Adrenal gland (tissue), 12 donors: ENCODE results near the gene AHNAK2. TPM values are rescaled to one million over a fixed set of nuclear protein-coding genes. Genes with fewer than 3 reads are reported as not detected.

Experiments
- DNase-seq, 7 donors: peaks; one replicate each; pipeline ENCODE4 v3.0.0-alpha.2; 2019 to 2020
- H3K27ac ChIP-seq, 5 donors: fragments of 200-600 bp; sonication (generic) in 4 of 5; 1 replicate in 3 of 5; 2 replicates in 2 of 5; pipeline versions ENCODE4 v1.5.1 to v1.8.0; 2016 to 2020; ENCODE audit warnings: mild to moderate bottlenecking in 1 of 5
- H3K27me3 ChIP-seq: fragments of 200-600 bp; 2 replicates; pipeline ENCODE4 v1.8.0; 2021
- H3K36me3 ChIP-seq, 2 donors: fragments of 200-600 bp; replicated peaks in 1 of 2; 1 replicate in 1 of 2; 2 replicates in 1 of 2; pipeline versions ENCODE4 v1.5.1 to v1.8.0; 2018 to 2022
- H3K4me1 ChIP-seq, 2 donors: fragments of 200-600 bp; replicated peaks in 1 of 2; 1 replicate in 1 of 2; 2 replicates in 1 of 2; pipeline versions ENCODE4 v1.5.1 to v1.8.0; 2018 to 2021
- H3K4me3 ChIP-seq, 4 donors: fragments of 200-600 bp; sonication (generic) in 3 of 4; one replicate each; pipeline ENCODE4 v1.5.1; 2016 to 2018
- H3K9me3 ChIP-seq, 3 donors: fragments of 200-600 bp; sonication (generic) in 1 of 3; replicated peaks in 1 of 3; 1 replicate in 2 of 3; 2 replicates in 1 of 3; pipeline versions ENCODE4 v1.5.1 to v1.8.0; 2016 to 2021
- CTCF ChIP-seq, 6 experiments: fragments of 450-650 bp in 4 of 6; fragments of 200-600 bp in 2 of 6; sonication (generic) in 1 of 6; IDR thresholded peaks; 1 replicate in 5 of 6; 2 replicates in 1 of 6; pipeline versions ENCODE4 v1.5.1 to v1.8.0; 2016 to 2021; ENCODE audit warnings: antibody characterized with exemption in 6 of 6, mild to moderate bottlenecking in 2 of 6, moderate library complexity in 1 of 6
- POLR2A ChIP-seq, 2 donors: fragments of 450-650 bp; IDR thresholded peaks; one replicate each; pipeline ENCODE4 v1.6.1; 2017; ENCODE audit warnings: antibody characterized with exemption in 2 of 2, mild to moderate bottlenecking in 2 of 2, moderate library complexity in 1 of 2
- whole genome bisulfite sequencing, 4 donors: extraction: QIAGEN DNeasy Blood & Tissue Kit in 2 of 4; methylation state at CpG; one replicate each; pipeline versions ENCODE4 v1.1.5 to v1.1.7; 2013 to 2017; 5-methylcytosine and 5-hydroxymethylcytosine counted together
- intact Hi-C, 2 donors: fragments of 100-400 bp; cut with DNase I; formaldehyde crosslinking; loops; one replicate each; pipeline versions ENCODE4 v1.14.1 to v1.15.0; 2022 to 2023
- polyA plus RNA-seq, 3 donors: library from polyadenylated mRNA; stranded (reverse); fragments of 200-250 nt in 2 of 3; fragments of 350-450 nt in 1 of 3; fragmentation: Illumina TruSeq in 1 of 3; extraction: RNeasy Lipid Tissue Mini Kit (QIAGEN cat#74804) in 1 of 3; gene quantifications; one replicate each; pipeline ENCODE4 v1.2.3, GENCODE V29; 2013 to 2014
- total RNA-seq, 9 donors: library from RNA; depleted of rRNA in 4 of 9; stranded (reverse); fragments of >200 nt in 4 of 9; fragments of 120-200 nt in 1 of 9; fragmentation: NEBNext Ultra II Directional in 1 of 9; extraction: Animal tissue kit (Norgen Biotek cat#: 25700) in 1 of 9; gene quantifications; one replicate each; pipeline versions ENCODE4 v1.1.0 to v1.2.4, GENCODE V29; 2013 to 2023
- donor health status: healthy with polysubstance abuse.
- donor health status: Bipolar disorder and iron deficiency.
- donor health status: DM: yes; HTN: yes; CAD: no.
- donor health status: DM: no; HTN: no; CAD: no.
- donor health status: DM: no; HTN: no; CAD: no.
- donor health status: DM: yes; HTN: yes; CAD: no.

Gene AHNAK2
- total and polyA plus RNA-seq, 12 donors = 0.67 to 16.0 (median 4.1) TPM

GRCh38 chr14:104899781-104900180 is 78.4 kb downstream of the AHNAK2 start:
- DNase-seq = no peak
- Histone ChIP-seq H3K27ac (no peak overlapping the region), H3K4me3 (no peak overlapping the region), H3K4me1 (peaks cover 13 to 15% of the 10 kb centered on the region in 2 donors), H3K27me3 (peaks cover 6% of the 10 kb centered on the region), H3K9me3 (no peaks in the 10 kb centered on the region), H3K36me3 (no peaks in the 10 kb centered on the region)
- TF ChIP-seq POLR2A (IDR thresholded peaks at IDR 0.05) (no peak), CTCF (IDR thresholded peaks at IDR 0.05) (no peak)
- WGBS, 4 donors = 38 to 61% (median 42%) methylated on average over 2 of the region's 2 CpGs
- intact Hi-C loops = loop anchor here in 1 of 2 donors (5.0 kb wide), 1 partner anchor 148 kb away; no protein-coding TSS in a partner anchor

- Histone ChIP-seq H3K36me3 (no peaks in the 10 kb centered on the region), H3K9me3 (no peaks in the 10 kb centered on the region), H3K4me1 (peaks cover 13 to 15% of the 10 kb centered on the region in 2 donors), H3K27ac (no peak overlapping the region), H3K27me3 (no peaks in the 10 kb centered on the region), H3K4me3 (no peak overlapping the region)
- TF ChIP-seq POLR2A (IDR thresholded peaks at IDR 0.05) (no peak), CTCF (IDR thresholded peaks at IDR 0.05) (no peak)
- intact Hi-C loops = loop anchor here in 1 of 2 donors (5.0 kb wide), 1 partner anchor 148 kb away; no protein-coding TSS in a partner anchor
- WGBS, 4 donors = 71 to 85% (median 80%) methylated on average over 16 to 24 of the region's 24 CpGs
- DNase-seq = no peak
These were observed 79.2 kb downstream of the AHNAK2 start for GRCh38 chr14:104898870-104899510.

DNA sequence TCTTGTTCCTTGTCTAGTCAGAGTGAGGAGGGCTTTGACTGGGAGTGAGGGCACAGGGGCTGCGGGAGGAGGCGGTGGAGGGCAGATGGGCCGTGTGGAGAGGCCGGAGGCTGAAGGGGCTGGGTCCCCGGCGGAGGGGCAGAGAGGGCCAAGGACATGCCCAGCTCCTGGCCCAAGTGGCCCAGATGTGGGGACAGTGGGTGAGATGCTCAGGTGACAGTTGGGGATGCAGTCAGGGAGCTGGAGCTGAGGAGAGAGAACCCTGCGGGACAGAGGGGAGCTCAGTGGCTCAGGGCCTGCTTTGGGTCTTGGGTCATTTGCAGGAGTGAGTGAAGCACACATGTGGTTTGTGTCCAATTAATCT is 80.0 kb downstream of the AHNAK2 start:
- no peaks in the 10 kb centered on the region for H3K9me3 ChIP-seq
- H3K27me3 ChIP-seq = no peaks in the 10 kb centered on the region
- H3K4me3 ChIP-seq = no peak overlapping the region
- H3K36me3 ChIP-seq = no peaks in the 10 kb centered on the region
- no peak for DNase-seq
- WGBS, 4 donors = 86 to 100% (median 90%) methylated on average over 1 to 7 of the region's 7 CpGs
- peaks cover 13 to 15% of the 10 kb centered on the region in 2 donors for H3K4me1 ChIP-seq
- no peak for TF ChIP-seq POLR2A (IDR thresholded peaks at IDR 0.05)
- TF ChIP-seq CTCF (IDR thresholded peaks at IDR 0.05) = no peak
- H3K27ac ChIP-seq = no peak overlapping the region
- intact Hi-C loops = loop anchor here in 1 of 2 donors (5.0 kb wide), 1 partner anchor 149 kb away; no protein-coding TSS in a partner anchor

- H3K27me3 ChIP-seq = no peaks in the 10 kb centered on the region
- H3K27ac ChIP-seq = no peak overlapping the region
- H3K36me3 ChIP-seq = no peaks in the 10 kb centered on the region
- intact Hi-C loops = loop anchor here in 1 of 2 donors (5.0 kb wide), 1 partner anchor 150 kb away; no protein-coding TSS in a partner anchor
- no peaks in the 10 kb centered on the region for H3K9me3 ChIP-seq
- TF ChIP-seq CTCF (IDR thresholded peaks at IDR 0.05) (no peak), POLR2A (IDR thresholded peaks at IDR 0.05) (no peak)
- H3K4me3 ChIP-seq = no peak overlapping the region
- DNase-seq = peak in 4 of 7 donors; percentile 7 to 53 (median 20)
- peaks cover 13 to 15% of the 10 kb centered on the region in 2 donors for H3K4me1 ChIP-seq
- WGBS, 4 donors = 68 to 92% (median 74%) methylated on average over 5 to 37 of the region's 37 CpGs
These were observed 80.6 kb downstream of the AHNAK2 start for GRCh38 chr14:104897330-104898194.
